HEK293 (cell line): Measurements from ENCODE around the gene PRR29.

Experiments used
- CTCF ChIA-PET: fragments of 350-600 bp; formaldehyde crosslinking; extraction: SDS; loops from one replicate; lab custom pipeline; 2021; ENCODE audit warnings: antibody characterized with exemption; lab: Yijun Ruan, JAX
- POLR2A ChIA-PET: fragments of 300-600 bp; formaldehyde crosslinking; extraction: SDS; loops from one replicate; lab custom pipeline; 2020; ENCODE audit warnings: antibody characterized with exemption, inconsistent platforms; lab: Yijun Ruan, JAX
- H3K27ac ChIP-seq: fragments of 200-500 bp; sonication (Bioruptor generic); 2 replicates; pipeline ENCODE4 v1.5.1; 2014; ENCODE audit warnings: low read depth, low read length, control low read depth, inconsistent platforms; ENCODE audit errors: extremely low read depth
- H3K36me3 ChIP-seq, 2 experiments: fragments of 200-500 bp in 1 of 2; sonication (Bioruptor generic) in 1 of 2; 1 replicate in 1 of 2; 2 replicates in 1 of 2; pipeline ENCODE4 v1.5.1; 2014 to 2017; ENCODE audit warnings: inconsistent platforms in 2 of 2, low read length in 2 of 2; ENCODE audit not compliant: control insufficient read depth in 2 of 2, insufficient read depth in 1 of 2
- H3K4me1 ChIP-seq: fragments of 200-500 bp; sonication (Bioruptor generic); 2 replicates; pipeline ENCODE4 v1.5.1; 2014; ENCODE audit warnings: mild to moderate bottlenecking, low read length, inconsistent platforms; ENCODE audit not compliant: control insufficient read depth, insufficient read depth
- H3K4me3 ChIP-seq: 2 replicates; pipeline ENCODE4 v1.5.1; 2011; ENCODE audit warnings: low read depth, mild to moderate bottlenecking, control low read depth, low read length, moderate library complexity
- H3K9me3 ChIP-seq: fragments of 200-500 bp; sonication (Bioruptor generic); 2 replicates; pipeline ENCODE4 v1.5.1; 2014; ENCODE audit warnings: low read depth, low read length, inconsistent platforms; ENCODE audit not compliant: control insufficient read depth, insufficient read depth
- BCL11A ChIP-seq: fragments of 450-650 bp; formaldehyde crosslinking; IDR thresholded peaks from 2 replicates; pipeline ENCODE4 v1.5.1; 2016; ENCODE audit warnings: low read depth, missing biosample characterization, missing genetic modification characterization
- GFI1B ChIP-seq: fragments of 450-650 bp; formaldehyde crosslinking; IDR thresholded peaks from 2 replicates; pipeline ENCODE4 v1.5.1; 2016; ENCODE audit warnings: missing biosample characterization, missing genetic modification characterization
- KLF16 ChIP-seq: fragments of 450-650 bp; formaldehyde crosslinking; IDR thresholded peaks from 2 replicates; pipeline ENCODE4 v1.5.1; 2017; ENCODE audit warnings: missing biosample characterization, missing genetic modification characterization
- PBX3 ChIP-seq: sonication (generic); formaldehyde crosslinking; IDR thresholded peaks from 2 replicates; pipeline ENCODE4 v1.8.1; 2022; ENCODE audit warnings: mild to moderate bottlenecking, moderate library complexity, missing genetic modification reagents
- ZBTB6 ChIP-seq: fragments of 450-650 bp; formaldehyde crosslinking; IDR thresholded peaks from 2 replicates; pipeline ENCODE4 v1.5.1; 2017; ENCODE audit warnings: missing biosample characterization, missing genetic modification characterization
- ZNF133 ChIP-seq: fragments of 450-650 bp; formaldehyde crosslinking; IDR thresholded peaks from 2 replicates; pipeline ENCODE4 v1.5.1; 2016; ENCODE audit warnings: missing biosample characterization, missing genetic modification characterization
- ZNF16 ChIP-seq: fragments of 450-650 bp; formaldehyde crosslinking; IDR thresholded peaks from 2 replicates; pipeline ENCODE4 v1.5.1; 2016; ENCODE audit warnings: low read depth, missing biosample characterization, missing genetic modification characterization
- ZNF18 ChIP-seq: fragments of 450-650 bp; formaldehyde crosslinking; IDR thresholded peaks from 2 replicates; pipeline ENCODE4 v1.5.1; 2016; ENCODE audit warnings: missing biosample characterization, missing genetic modification characterization
- ZNF221 ChIP-seq: fragments of 450-650 bp; formaldehyde crosslinking; IDR thresholded peaks from 2 replicates; pipeline ENCODE4 v1.5.1; 2017; ENCODE audit warnings: missing biosample characterization, missing genetic modification characterization, borderline replicate concordance
- ZNF391 ChIP-seq: fragments of 450-650 bp; formaldehyde crosslinking; IDR thresholded peaks from 2 replicates; pipeline ENCODE4 v1.5.1; 2016; ENCODE audit warnings: low read depth, missing biosample characterization, missing genetic modification characterization, borderline replicate concordance
- ZNF398 ChIP-seq: fragments of 450-650 bp; formaldehyde crosslinking; IDR thresholded peaks from 2 replicates; pipeline ENCODE4 v1.5.1; 2017; ENCODE audit warnings: missing biosample characterization, missing genetic modification characterization
- ZNF48 ChIP-seq: fragments of 450-650 bp; formaldehyde crosslinking; IDR thresholded peaks from 2 replicates; pipeline ENCODE4 v1.5.1; 2016; ENCODE audit warnings: missing biosample characterization, missing genetic modification characterization
- ZNF768 ChIP-seq: fragments of 450-650 bp; formaldehyde crosslinking; IDR thresholded peaks from 2 replicates; pipeline ENCODE4 v1.5.1; 2018; ENCODE audit warnings: missing biosample characterization, mild to moderate bottlenecking, missing genetic modification characterization
- ZNF785 ChIP-seq: fragments of 450-650 bp; formaldehyde crosslinking; IDR thresholded peaks from 2 replicates; pipeline ENCODE4 v1.5.1; 2016; ENCODE audit warnings: missing biosample characterization, missing genetic modification characterization
- ZNF792 ChIP-seq: fragments of 450-650 bp; formaldehyde crosslinking; IDR thresholded peaks from 2 replicates; pipeline ENCODE4 v1.5.1; 2016; ENCODE audit warnings: missing biosample characterization, missing genetic modification characterization

The PRR29 gene

GRCh38 chr17:63955232-63955631 lies 42.9 kb upstream of the PRR29 start:
- Histone ChIP-seq H3K27ac (no peak overlapping the region), H3K9me3 (no peaks in the 10 kb centered on the region), H3K4me3 (no peak overlapping the region), H3K36me3 (no peaks in the 10 kb centered on the region)
- TF ChIP-seq ZNF792 (no peak), ZNF768 (tag by site-specific recombination) (no peak), PBX3 (no peak), ZNF391 (tag by site-specific recombination) (no peak), ZNF785 (tag by site-specific recombination) (no peak), KLF16 (tag by site-specific recombination) (no peak), ZBTB6 (tag by site-specific recombination) (no peak), ZNF16 (tag by site-specific recombination) (no peak), GFI1B (no peak), ZNF133 (tag by site-specific recombination) (no peak), ZNF221 (tag by site-specific recombination) (no peak)
- TF ChIP-seq, all 188 proteins: peak for 0
- POLR2A ChIA-PET: no interaction called here
- no peaks in the 10 kb centered on the region for H3K4me1 ChIP-seq
- CTCF ChIA-PET: interaction anchor here (1.0 to 1.1 kb wide), 2 partner anchors 9 to 44 kb away, joined by 3 read pairs; no protein-coding TSS in a partner anchor

- no peak overlapping the region for H3K27ac ChIP-seq
- TF ChIP-seq ZNF398 (no peak), ZNF48 (tag by site-specific recombination) (no peak), BCL11A (tag by site-specific recombination) (no peak), ZNF18 (tag by site-specific recombination) (no peak), PBX3 (no peak)
- H3K4me1 ChIP-seq: no peaks in the 10 kb centered on the region
- CTCF ChIA-PET: interaction anchor here (0.5 to 2.8 kb wide), 6 partner anchors 9 to 218 kb away, joined by 3 to 18 read pairs (median 3); no protein-coding TSS in a partner anchor
- no peak overlapping the region for H3K4me3 ChIP-seq
- POLR2A ChIA-PET: no interaction called here
- no peaks in the 10 kb centered on the region for H3K9me3 ChIP-seq
- no peaks in the 10 kb centered on the region for H3K36me3 ChIP-seq
Measured at GRCh38 chr17:63955791-63956190, 42.4 kb upstream of the PRR29 start.
